Bronchial epithelial cell (primary cell): ENCODE data around the gene GPBP1. TPM values are rescaled to one million over a fixed set of nuclear protein-coding genes. Genes with fewer than 3 reads are reported as not detected.
"Not testable (repeated sequence)": the region's sequence is repeated elsewhere in the genome, so short reads cannot be mapped to it uniquely, and the experiment has no call there.

Experiments used
- DNase-seq: peaks from one replicate; pipeline ENCODE4 v3.0.0-alpha.2; 2010; ENCODE audit warnings: low read depth
- FAIRE-seq: peaks from 2 replicates; lab custom pipeline; 2011; peaks lifted over from hg19 to GRCh38; lab: Jason Lieb, UNC
- H3K27me3 ChIP-seq: 2 replicates; pipeline ENCODE4 v1.5.1; 2011; ENCODE audit warnings: low read length; ENCODE audit not compliant: control insufficient read depth, insufficient read depth
- H3K36me3 ChIP-seq: 2 replicates; pipeline ENCODE4 v1.5.1; 2011; ENCODE audit warnings: low read length; ENCODE audit not compliant: control insufficient read depth, insufficient read depth
- H3K4me3 ChIP-seq: 2 replicates; pipeline ENCODE4 v1.5.1; 2011; ENCODE audit warnings: mild to moderate bottlenecking, low read depth, low read length, control low read depth
- total RNA-seq: library from RNA; depleted of rRNA; stranded (reverse); fragments of >200 nt; gene quantifications from 2 replicates; pipeline ENCODE4 v1.2.1, GENCODE V29; 2014
- TF ChIP-seq, protein P1 (sequence below): IDR thresholded peaks from 2 replicates; pipeline ENCODE4 v1.5.1; 2011; ENCODE audit warnings: mild to moderate bottlenecking, moderate library complexity, low read length, control low read depth, inconsistent platforms; ENCODE audit not compliant: insufficient read depth, severe bottlenecking

Gene GPBP1
- total RNA-seq, 1 donor from 2014 or later, result 84.2 TPM

- FAIRE-seq (no peak), DNase-seq (no peak)
- no peaks in the 10 kb centered on the region for H3K27me3 ChIP-seq
- TF ChIP-seq, protein P1, sequence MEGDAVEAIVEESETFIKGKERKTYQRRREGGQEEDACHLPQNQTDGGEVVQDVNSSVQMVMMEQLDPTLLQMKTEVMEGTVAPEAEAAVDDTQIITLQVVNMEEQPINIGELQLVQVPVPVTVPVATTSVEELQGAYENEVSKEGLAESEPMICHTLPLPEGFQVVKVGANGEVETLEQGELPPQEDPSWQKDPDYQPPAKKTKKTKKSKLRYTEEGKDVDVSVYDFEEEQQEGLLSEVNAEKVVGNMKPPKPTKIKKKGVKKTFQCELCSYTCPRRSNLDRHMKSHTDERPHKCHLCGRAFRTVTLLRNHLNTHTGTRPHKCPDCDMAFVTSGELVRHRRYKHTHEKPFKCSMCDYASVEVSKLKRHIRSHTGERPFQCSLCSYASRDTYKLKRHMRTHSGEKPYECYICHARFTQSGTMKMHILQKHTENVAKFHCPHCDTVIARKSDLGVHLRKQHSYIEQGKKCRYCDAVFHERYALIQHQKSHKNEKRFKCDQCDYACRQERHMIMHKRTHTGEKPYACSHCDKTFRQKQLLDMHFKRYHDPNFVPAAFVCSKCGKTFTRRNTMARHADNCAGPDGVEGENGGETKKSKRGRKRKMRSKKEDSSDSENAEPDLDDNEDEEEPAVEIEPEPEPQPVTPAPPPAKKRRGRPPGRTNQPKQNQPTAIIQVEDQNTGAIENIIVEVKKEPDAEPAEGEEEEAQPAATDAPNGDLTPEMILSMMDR, result no peak
- no peaks in the 10 kb centered on the region for H3K36me3 ChIP-seq
- no peak overlapping the region for H3K4me3 ChIP-seq
Observed at GRCh38 chr5:57189515-57189914, 15.7 kb downstream of the GPBP1 start.

DNA sequence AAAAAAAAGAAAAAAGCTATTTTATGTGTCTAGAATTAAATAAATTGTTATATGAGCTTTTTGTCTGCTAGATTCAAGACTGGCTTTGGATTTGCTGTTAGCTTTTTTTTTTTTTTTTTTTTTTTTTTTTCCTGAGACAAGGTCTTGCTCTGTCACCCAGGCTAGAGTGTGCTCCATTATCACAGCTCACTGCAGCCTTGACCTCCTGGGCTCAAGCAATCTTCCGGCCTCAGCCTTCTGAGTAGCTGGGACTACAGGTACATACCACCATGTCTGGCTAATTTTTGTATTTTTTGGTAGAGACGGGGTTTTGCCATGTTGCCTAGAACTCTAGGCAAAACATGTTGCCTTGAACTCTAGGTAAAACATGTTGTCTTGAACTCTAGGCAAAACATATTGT lies 16.7 kb downstream of the GPBP1 start:
- TF ChIP-seq, protein P1, result no peak
- DNase-seq, result no peak
- no peak overlapping the region for H3K4me3 ChIP-seq
- no peak for FAIRE-seq
- H3K36me3 ChIP-seq, result peaks cover 2% of the 10 kb centered on the region
- no peaks in the 10 kb centered on the region for H3K27me3 ChIP-seq

DNA sequence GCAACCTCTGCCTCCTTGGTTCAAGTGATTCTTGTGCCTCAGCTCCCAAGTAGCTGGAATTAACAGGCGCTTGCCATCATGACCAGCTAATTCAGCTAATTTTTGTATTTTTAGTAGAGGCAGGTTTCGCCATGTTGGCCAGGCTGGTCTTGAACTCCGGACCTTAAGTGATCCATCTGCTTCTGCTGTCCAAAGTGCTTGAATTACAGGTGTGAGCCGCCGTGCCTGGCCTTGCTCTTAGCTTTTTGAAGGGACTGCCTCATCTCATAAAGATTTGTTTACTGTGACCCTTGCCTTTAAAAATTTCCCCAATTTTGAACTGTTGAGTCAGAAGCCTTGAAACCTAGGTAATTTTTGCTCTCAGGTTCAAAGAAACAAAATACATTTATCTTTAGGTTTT lies 17.3 kb downstream of the GPBP1 start:
- H3K4me3 ChIP-seq, result no peak overlapping the region
- DNase-seq, result no peak
- H3K36me3 ChIP-seq, result peaks cover 2% of the 10 kb centered on the region
- no peaks in the 10 kb centered on the region for H3K27me3 ChIP-seq
- TF ChIP-seq, protein P1, result no peak
- FAIRE-seq, result no peak

- DNase-seq, result no peak
- no peaks in the 10 kb centered on the region for H3K27me3 ChIP-seq
- H3K36me3 ChIP-seq, result peaks cover 2% of the 10 kb centered on the region
- no peak overlapping the region for H3K4me3 ChIP-seq
- no peak for FAIRE-seq
- TF ChIP-seq, protein P1, result no peak
Observed at GRCh38 chr5:57191986-57192385, 18.1 kb downstream of the GPBP1 start.

GRCh38 chr5:57192832-57193231 lies 19.0 kb downstream of the GPBP1 start:
- not testable (repeated sequence) for H3K36me3 ChIP-seq, H3K27me3 ChIP-seq, H3K4me3 ChIP-seq, FAIRE-seq, DNase-seq

DNA sequence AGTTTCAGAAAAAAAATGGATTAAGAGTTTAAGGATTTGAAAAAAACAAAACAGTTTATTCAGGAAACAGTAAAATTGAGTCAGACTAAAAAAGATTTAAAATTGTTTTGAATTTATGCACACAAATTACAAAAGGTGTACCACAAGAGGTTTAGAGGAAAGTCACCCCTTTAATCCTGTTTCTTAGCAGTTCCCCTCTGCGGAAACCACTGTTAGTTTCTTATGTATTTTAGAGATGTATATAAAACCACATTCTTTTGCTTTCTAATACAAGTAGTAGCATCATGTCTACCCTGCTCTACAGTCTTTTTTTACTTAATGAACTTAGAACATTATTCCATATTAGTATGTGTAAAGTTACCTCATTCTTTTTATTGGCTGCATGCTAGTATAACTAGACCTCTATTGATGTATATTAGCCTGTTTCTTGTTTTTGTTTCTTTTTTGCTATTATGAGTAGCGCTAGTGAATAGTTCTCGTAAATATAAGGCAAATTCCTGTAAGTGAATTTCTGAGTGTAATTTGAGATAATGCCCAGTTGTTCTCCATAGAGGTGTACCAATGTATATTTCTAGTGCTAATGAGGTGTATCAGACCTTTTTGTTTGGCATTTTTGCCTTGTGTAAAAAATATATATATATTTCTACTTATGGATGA lies 20.0 kb downstream of the GPBP1 start:
- peaks cover 2% of the 10 kb centered on the region for H3K36me3 ChIP-seq
- H3K27me3 ChIP-seq, result no peaks in the 10 kb centered on the region
- no peak for FAIRE-seq

More for the DNA sequence above, 20.0 kb downstream of the GPBP1 start:
- TF ChIP-seq, protein P1, result no peak
- DNase-seq, result no peak
- no peak overlapping the region for H3K4me3 ChIP-seq
